ENCODE measurements around the gene CDK2. TPM values are rescaled to one million over a fixed set of nuclear protein-coding genes. Genes with fewer than 3 reads are reported as not detected.

Gene CDK2
- total RNA-seq (2022; extraction: Qiagen RNA extraction) = 47.5 to 58.7 TPM (median 52.8 TPM) in 5 replicates

GRCh38 chr12:55966408-55967281, at the start of gene CDK2:
Gene CDK2 (plus strand): TSS chr12:55966830. CDS start chr12:55967009, 179 bp downstream.

GRCh38 chr12:55927588-55928502, 38.8 kb upstream of the CDK2 start, which contains the start of gene PYM1:
Gene PYM1 (minus strand): TSS chr12:55927894. CDS start chr12:55927761, 133 bp downstream.

GRCh38 chr12:55930771-55931316, 35.8 kb upstream of the CDK2 start, which contains the start of gene DGKA:
Gene DGKA (plus strand): TSS chr12:55931162. CDS start chr12:55936504, 5,342 bp downstream.

GRCh38 chr12:55965941-55966407, 656 bp upstream of the CDK2 start, which contains the start of gene PMEL:
Gene PMEL (minus strand): TSS chr12:55966042. CDS start chr12:55966011, 31 bp downstream.

GRCh38 chr12:55973599-55974307, 7.1 kb downstream of the CDK2 start, which contains the start of gene RAB5B:
Gene RAB5B (plus strand): TSS chr12:55974078. CDS start chr12:55986961, 12,883 bp downstream.

GRCh38 chr12:55996715-55997534, 30.3 kb downstream of the CDK2 start, which contains the start of gene SUOX:
Gene SUOX (plus strand): TSS chr12:55997276. CDS start chr12:56002222, 4,946 bp downstream.

GRCh38 chr12:56020423-56021184, 54.0 kb downstream of the CDK2 start, which contains the start of gene IKZF4:
Gene IKZF4 (plus strand): TSS chr12:56021043. CDS start chr12:56021494, 451 bp downstream.

Other genes starting within 250 kb of the CDK2 start
- gene RDH5, start 246.4 kb upstream of the CDK2 start, total RNA-seq (2022; extraction: Qiagen RNA extraction) = 1.6 to 2.7 TPM (median 2.1 TPM) in 5 replicates
- gene CD63, start 237.8 kb upstream of the CDK2 start, total RNA-seq (2022; extraction: Qiagen RNA extraction) = 657 to 725 TPM (median 676 TPM) in 5 replicates
- 3.2 to 4.7 TPM (median 3.8 TPM) in 5 replicates for gene GDF11, start 223.7 kb upstream of the CDK2 start, total RNA-seq (2022; extraction: Qiagen RNA extraction)
- gene SARNP, start 149.1 kb upstream of the CDK2 start, total RNA-seq (2022; extraction: Qiagen RNA extraction) = 94.8 to 121 TPM (median 98.4 TPM) in 5 replicates
- 54.8 to 108 TPM (median 99.4 TPM) in 5 replicates for gene ORMDL2, start 148.8 kb upstream of the CDK2 start, total RNA-seq (2022; extraction: Qiagen RNA extraction)
- gene DNAJC14, start 137.2 kb upstream of the CDK2 start, total RNA-seq (2022; extraction: Qiagen RNA extraction) = 17.9 to 30.5 TPM (median 22.2 TPM) in 5 replicates
- 0.35 to 0.68 TPM (median 0.60 TPM) in 5 replicates for gene MMP19, start 123.9 kb upstream of the CDK2 start, total RNA-seq (2022; extraction: Qiagen RNA extraction)
- 39.8 to 42.5 TPM (median 41.0 TPM) in 5 replicates for gene PYM1, start 38.9 kb upstream of the CDK2 start, total RNA-seq (2022; extraction: Qiagen RNA extraction)
- gene DGKA, start 35.7 kb upstream of the CDK2 start, total RNA-seq (2022; extraction: Qiagen RNA extraction) = 19.0 to 23.5 TPM (median 21.9 TPM) in 5 replicates
- 0.47 to 1.4 TPM (median 1.0 TPM) in 5 replicates for gene PMEL, start 788 bp upstream of the CDK2 start, total RNA-seq (2022; extraction: Qiagen RNA extraction)
- 26.1 to 35.8 TPM (median 33.9 TPM) in 5 replicates for gene RAB5B, start 7.2 kb downstream of the CDK2 start, total RNA-seq (2022; extraction: Qiagen RNA extraction)
- 7.2 to 10.2 TPM (median 9.5 TPM) in 5 replicates for gene SUOX, start 30.4 kb downstream of the CDK2 start, total RNA-seq (2022; extraction: Qiagen RNA extraction)
- gene IKZF4, start 54.2 kb downstream of the CDK2 start, total RNA-seq (2022; extraction: Qiagen RNA extraction) = 2.2 to 2.8 TPM (median 2.6 TPM) in 5 replicates
- 493 to 887 TPM (median 760 TPM) in 5 replicates for gene RPS26, start 75.1 kb downstream of the CDK2 start, total RNA-seq (2022; extraction: Qiagen RNA extraction)
- 0.78 to 1.5 TPM (median 1.1 TPM) in 5 replicates for gene ERBB3, start 113.3 kb downstream of the CDK2 start, total RNA-seq (2022; extraction: Qiagen RNA extraction)
- gene PA2G4, start 137.7 kb downstream of the CDK2 start, total RNA-seq (2022; extraction: Qiagen RNA extraction) = 268 to 375 TPM (median 283 TPM) in 5 replicates
- gene RPL41, start 149.8 kb downstream of the CDK2 start, total RNA-seq (2022; extraction: Qiagen RNA extraction) = 4,103 to 6,224 TPM (median 5,662 TPM) in 5 replicates
- gene ZC3H10, start 151.4 kb downstream of the CDK2 start, total RNA-seq (2022; extraction: Qiagen RNA extraction) = 2.9 to 3.6 TPM (median 3.1 TPM) in 5 replicates
- gene ESYT1, start 161.4 kb downstream of the CDK2 start, total RNA-seq (2022; extraction: Qiagen RNA extraction) = 63.6 to 69.7 TPM (median 65.9 TPM) in 5 replicates
- 66.8 to 83.8 TPM (median 78.9 TPM) in 5 replicates for gene MYL6B, start 185.8 kb downstream of the CDK2 start, total RNA-seq (2022; extraction: Qiagen RNA extraction)
- 2,179 to 2,596 TPM (median 2,229 TPM) in 5 replicates for gene MYL6, start 191.5 kb downstream of the CDK2 start, total RNA-seq (2022; extraction: Qiagen RNA extraction)
- 28.4 to 36.2 TPM (median 33.1 TPM) in 5 replicates for gene SMARCC2, start 222.7 kb downstream of the CDK2 start, total RNA-seq (2022; extraction: Qiagen RNA extraction)